ENCODE data around the gene WASF3.

GRCh38 chr13:26549713-26550112, 7.8 kb upstream of the WASF3 start:
- TF ChIP-seq CTCF (IDR thresholded peaks at IDR 0.05; ENCODE audit: low read depth, low read length) (no peak), EZH2phosphoT487 (IDR thresholded peaks at IDR 0.05; ENCODE audit: low read depth) (no peak)
